ES-I3 (cell line): ENCODE data around the gene B3GAT1.
"Not testable (repeated sequence)": the region's sequence is repeated elsewhere in the genome, so short reads cannot be mapped to it uniquely, and the experiment has no call there.

ENCODE experiments used
- H3K36me3 ChIP-seq: 2 replicates; pipeline ENCODE4 v1.6.1; 2013; ENCODE audit warnings: mild to moderate bottlenecking, low read length, control low read depth, moderate library complexity; ENCODE audit not compliant: insufficient read depth
- H3K4me1 ChIP-seq: 2 replicates; pipeline ENCODE4 v1.6.1; 2013; ENCODE audit warnings: mild to moderate bottlenecking, control low read depth, low read length; ENCODE audit not compliant: insufficient read depth
- H3K9ac ChIP-seq: 2 replicates; pipeline ENCODE4 v1.6.1; 2013; ENCODE audit warnings: low read depth, mild to moderate bottlenecking, low read length, moderate library complexity
- H3K9me3 ChIP-seq: 2 replicates; pipeline ENCODE4 v1.6.1; 2013; ENCODE audit warnings: mild to moderate bottlenecking, low read length, moderate library complexity; ENCODE audit not compliant: control insufficient read depth, insufficient read depth

Gene B3GAT1

DNA sequence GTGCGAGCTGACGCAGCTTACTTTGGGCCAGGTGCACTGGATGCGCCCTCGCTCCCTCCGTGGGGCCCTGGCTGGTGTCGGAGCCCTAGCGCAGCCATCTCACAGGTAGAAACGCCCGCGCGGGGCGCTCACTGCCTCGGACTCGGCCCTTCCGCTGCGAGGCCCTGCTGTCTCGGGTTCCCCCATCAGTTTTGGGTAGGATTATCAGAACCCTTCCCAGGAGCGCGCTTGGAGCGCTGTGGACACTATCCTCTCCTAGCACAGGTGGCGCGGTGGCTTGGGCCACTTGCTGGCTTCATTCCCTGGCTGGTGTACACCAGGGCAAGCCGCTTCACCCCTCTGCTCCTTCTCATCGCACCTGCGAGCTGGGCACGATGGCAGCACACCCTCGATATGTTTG, 35.7 kb upstream of the B3GAT1 start:
- no peaks in the 10 kb centered on the region for H3K9me3 ChIP-seq
- no peaks in the 10 kb centered on the region for H3K36me3 ChIP-seq
- H3K9ac ChIP-seq, result no peak overlapping the region
- no peaks in the 10 kb centered on the region for H3K4me1 ChIP-seq

DNA sequence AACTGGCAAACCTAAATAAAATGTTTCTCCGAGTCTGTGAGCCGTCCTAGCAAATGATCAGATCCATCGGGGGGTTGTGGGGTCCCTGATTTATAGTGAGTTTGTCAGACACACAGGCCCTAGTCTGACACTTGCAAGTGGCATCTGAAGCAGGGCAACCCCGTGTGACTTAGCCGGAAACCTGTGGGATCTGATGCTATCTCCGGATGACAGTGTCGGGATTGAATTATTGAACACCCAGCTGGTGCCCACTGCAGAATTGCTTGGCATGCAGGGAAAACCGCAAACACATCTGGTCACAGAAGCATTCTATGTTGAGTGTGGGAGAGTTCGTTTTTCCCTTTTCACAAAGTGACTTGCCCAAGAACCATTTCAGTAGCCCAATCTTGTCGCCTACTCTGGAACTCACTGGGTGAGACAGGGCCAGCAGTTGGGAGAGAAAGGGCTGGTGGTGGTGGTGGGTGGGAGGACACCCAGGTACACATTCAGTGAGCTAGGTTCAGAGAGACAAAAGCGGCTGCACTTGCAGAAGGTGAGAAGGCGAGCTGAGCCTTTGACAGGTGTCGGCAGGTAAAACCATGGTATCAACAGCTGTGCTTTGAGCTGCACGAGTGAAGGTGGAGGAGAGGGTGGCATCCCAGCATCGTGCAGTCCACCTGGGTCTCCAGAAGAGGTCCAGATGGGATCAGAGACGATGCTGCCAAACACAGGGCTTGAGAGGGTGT, 33.7 kb upstream of the B3GAT1 start:
- Histone ChIP-seq H3K9ac (no peak overlapping the region), H3K36me3 (no peaks in the 10 kb centered on the region), H3K9me3 (no peaks in the 10 kb centered on the region), H3K4me1 (no peaks in the 10 kb centered on the region)

DNA sequence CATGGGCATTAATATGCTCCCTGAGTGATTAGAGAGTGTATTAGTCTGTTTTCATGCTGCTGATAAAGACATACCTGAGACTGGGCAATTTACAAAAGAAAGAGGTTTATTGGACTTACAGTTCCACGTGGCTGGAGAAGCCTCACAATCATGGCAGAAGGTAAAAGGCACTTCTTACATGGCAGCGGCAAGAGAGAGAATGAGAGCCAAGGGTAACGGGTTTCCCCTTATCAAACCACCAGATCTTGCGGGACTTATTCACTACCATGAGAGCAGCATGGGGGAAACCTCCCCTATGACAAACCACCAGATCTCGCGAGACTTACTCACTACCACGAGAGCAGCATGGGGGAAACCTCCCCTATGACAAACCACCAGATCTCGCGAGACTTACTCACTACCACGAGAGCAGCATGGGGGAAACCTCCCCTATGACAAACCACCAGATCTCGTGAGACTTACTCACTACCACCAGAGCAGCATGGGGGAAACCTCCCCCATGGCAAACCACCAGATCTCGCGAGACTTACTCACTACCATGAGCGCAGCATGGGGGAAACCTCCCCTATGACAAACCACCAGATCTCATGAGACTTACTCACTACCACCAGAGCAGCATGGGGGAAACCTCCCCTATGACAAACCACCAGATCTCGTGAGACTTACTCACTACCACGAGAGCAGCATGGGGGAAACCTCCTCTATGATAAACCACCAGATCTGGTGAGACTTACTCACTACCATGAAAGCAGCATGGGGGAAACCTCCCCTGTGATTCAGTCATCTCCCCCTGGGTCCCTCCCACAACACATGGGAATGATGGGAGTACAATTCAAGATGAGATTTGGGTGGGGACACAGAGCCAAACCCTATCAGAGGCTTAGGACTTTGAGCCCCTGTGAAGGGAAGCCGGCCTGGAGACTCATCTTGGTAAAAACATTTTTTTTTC, 32.4 kb upstream of the B3GAT1 start:
- H3K9me3 ChIP-seq, H3K9ac ChIP-seq, H3K4me1 ChIP-seq, H3K36me3 ChIP-seq: not testable (repeated sequence)

DNA sequence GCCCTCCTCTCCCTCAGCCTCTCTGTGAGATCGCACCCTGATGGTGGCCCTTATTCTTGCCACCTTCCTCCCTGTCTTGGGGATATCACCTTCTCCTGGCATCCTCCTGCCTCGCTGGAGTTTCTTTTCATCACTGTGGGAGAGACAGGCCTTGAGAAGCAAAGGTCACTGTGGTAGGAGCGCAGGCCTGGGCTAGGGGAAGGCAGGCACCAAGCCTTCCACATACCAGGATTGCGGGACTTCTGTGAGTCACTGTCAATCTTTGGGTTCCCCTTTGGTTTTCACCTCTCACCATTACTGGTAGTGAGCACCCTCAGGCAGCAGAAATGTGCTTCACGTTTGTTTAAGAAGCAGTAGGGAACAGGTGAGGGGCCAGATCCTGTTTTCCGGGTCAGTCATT, 31.2 kb upstream of the B3GAT1 start:
- Histone ChIP-seq H3K4me1 (no peaks in the 10 kb centered on the region), H3K36me3 (no peaks in the 10 kb centered on the region), H3K9ac (no peak overlapping the region), H3K9me3 (no peaks in the 10 kb centered on the region)

DNA sequence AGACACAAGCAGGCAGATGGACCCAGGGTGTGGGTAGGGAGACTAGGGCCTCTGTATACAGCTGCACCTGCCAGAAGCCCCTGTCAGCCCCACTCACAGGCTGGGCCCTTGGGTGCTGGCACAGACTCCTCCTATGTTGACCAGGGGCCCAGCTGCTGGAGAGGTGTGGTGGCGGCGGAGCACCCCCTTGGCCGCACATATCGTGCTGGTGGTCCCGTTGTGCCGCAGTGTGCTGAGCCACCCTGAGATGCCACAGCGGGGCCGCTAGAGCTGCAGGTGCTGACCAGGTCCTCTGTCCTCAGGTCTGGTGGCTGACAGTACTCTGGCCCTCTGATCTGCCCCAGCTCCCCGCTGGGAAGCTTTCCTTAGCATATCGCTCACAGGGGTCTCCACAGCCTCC, 30.2 kb upstream of the B3GAT1 start:
- Histone ChIP-seq H3K4me1 (no peaks in the 10 kb centered on the region), H3K36me3 (no peaks in the 10 kb centered on the region), H3K9me3 (no peaks in the 10 kb centered on the region)

DNA sequence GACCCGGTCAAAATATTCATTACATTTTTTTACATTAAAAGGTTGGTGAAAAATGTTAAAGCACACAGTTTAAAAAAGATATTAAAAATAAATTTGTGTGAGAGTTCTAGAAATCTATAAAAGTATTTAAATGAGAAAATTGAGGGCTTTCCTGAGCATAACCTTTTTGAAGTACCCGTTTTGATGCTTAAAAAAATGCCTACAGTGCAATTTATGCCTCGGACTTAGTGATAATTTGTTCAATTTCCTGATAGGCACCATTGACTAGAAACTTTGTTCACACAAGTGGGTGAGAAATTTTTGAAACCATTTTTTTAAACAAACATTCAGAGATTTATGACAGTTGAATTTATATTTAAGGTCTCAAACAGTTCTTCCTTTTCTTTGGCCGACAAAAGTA, 29.7 kb upstream of the B3GAT1 start:
- H3K9ac ChIP-seq, result no peak overlapping the region
- no peaks in the 10 kb centered on the region for H3K4me1 ChIP-seq
- no peaks in the 10 kb centered on the region for H3K9me3 ChIP-seq
- H3K36me3 ChIP-seq, result no peaks in the 10 kb centered on the region

More for the DNA sequence above, 30.2 kb upstream of the B3GAT1 start:
- no peak overlapping the region for H3K9ac ChIP-seq

DNA sequence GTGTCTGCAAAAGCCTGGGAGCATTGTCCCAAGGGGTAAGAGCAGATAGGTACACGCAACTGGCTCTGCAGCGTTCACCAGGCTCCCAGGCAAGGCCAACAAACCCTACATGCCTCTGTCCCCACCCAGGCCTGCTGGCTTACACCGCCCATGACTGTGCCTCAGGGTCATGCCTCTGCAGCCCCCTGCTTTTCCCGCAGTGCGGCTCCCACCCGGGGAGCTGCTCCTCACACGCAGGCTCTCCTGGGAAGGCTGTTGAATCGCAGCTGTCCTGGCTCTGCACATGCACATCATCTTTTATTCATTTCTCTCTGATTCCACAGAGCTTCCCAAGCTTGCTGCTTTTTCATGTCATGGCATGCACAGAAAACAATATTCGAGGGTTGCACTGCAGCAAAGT, 29.2 kb upstream of the B3GAT1 start:
- Histone ChIP-seq H3K9me3 (no peaks in the 10 kb centered on the region), H3K36me3 (no peaks in the 10 kb centered on the region), H3K9ac (no peak overlapping the region), H3K4me1 (no peaks in the 10 kb centered on the region)

DNA sequence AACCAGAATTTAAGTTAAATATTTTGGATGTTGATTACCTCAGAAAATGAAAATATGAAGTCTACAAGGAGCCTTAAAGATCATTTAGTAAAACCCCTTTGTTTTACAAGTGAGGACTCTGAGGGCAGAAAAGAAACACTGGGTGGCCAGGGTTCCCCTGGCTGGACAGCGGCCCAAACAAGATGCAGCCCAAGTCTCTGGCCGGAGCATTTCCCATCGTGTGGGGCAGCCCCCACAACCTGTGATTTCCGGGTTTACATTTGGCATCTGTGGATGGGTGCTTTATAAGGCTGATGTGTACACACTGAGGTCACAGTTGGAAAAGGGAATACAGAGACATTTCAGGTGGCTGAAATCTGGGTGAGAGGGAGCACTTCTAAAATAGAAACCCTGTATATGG, 28.8 kb upstream of the B3GAT1 start:
- Histone ChIP-seq H3K4me1 (no peaks in the 10 kb centered on the region), H3K36me3 (no peaks in the 10 kb centered on the region), H3K9ac (no peak overlapping the region), H3K9me3 (no peaks in the 10 kb centered on the region)

DNA sequence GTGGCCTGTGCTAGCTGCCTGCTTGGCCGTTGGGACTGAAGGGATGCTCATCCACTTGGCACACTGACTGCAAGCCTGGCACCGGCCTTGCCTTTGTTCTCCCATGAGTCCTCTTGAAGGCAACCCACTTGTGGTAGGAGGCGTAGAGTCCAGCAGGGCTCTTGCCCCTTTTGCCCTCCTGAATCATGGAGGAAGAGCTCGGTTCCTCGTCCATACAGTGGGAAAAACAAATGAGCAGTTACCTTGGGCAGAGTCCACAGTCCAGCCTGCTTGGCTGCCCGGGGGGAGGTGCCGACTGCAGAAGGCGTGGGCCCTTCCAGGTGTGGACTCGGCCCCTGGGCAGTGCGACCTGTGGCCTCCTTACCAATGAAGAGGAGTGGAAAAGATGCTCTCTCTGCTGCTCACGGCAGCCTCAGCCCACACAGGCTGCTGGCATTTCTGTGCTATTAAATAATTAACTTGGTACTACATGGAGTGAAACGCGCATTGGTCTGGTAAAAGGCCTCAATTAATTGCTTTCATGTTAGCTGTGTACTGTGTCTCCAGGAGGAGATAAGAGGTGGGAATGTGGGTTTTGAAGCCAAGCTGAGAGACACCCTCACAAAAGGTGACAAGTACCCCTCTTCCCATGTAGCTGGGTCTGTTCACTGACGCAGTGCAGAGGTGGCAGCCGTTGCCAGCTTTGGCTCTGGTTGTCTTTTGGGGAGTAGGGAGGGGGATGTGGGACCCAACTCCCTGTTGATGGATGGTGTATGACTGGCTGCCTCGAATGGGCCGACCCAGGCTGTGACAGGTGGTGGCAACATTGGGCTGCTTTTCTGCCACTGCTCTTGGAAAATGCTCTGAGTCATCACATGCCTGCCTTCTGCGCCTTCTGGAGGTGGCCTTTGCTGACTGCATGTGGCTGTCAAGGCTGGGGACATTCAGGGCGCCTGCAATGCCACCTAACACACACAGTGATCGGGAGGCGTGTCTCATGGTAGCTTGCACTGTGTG, 26.8 kb upstream of the B3GAT1 start:
- no peaks in the 10 kb centered on the region for H3K4me1 ChIP-seq
- H3K9me3 ChIP-seq, result no peaks in the 10 kb centered on the region
- no peak overlapping the region for H3K9ac ChIP-seq
- no peaks in the 10 kb centered on the region for H3K36me3 ChIP-seq

DNA sequence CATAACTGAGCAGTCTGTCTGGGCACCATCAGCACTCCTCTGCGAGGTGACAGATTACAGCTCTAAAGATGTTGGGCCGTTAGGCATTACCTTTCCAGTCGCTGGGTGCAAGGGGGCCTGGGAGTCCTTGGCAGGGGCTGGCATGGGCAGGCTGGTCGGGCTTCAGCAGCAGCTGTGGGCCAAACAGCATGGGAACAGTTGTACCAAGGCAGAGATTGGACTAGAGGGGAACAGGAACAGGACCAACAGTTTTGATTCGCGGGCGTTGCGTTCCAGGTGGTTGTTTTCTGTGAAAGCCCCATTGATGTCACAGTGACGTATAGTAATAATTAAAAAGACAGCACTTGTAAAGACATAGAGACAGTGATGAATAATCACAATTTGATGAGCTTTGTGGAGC, 25.8 kb upstream of the B3GAT1 start:
- Histone ChIP-seq H3K4me1 (no peaks in the 10 kb centered on the region), H3K9ac (no peak overlapping the region), H3K36me3 (no peaks in the 10 kb centered on the region), H3K9me3 (no peaks in the 10 kb centered on the region)

DNA sequence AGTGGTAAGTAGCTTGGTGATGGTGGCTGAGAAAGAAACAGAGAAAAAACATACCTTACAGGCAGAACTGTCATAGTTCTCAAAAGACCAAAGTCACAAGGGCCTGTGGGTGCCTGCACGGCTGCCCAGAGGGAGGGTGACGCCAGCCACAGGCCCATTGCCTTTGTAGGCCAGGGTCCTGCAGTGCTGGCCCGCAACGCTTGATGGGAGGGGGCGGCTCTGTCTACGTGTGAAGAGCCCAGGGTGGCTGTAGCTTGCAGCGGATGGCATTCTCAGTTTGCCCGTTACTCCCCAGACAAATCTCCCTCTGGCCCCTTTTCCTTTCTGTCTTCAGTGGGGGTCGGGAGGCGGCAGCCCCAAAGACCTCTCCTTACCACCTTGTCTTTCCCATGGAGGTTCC, 24.7 kb upstream of the B3GAT1 start:
- no peaks in the 10 kb centered on the region for H3K4me1 ChIP-seq
- no peaks in the 10 kb centered on the region for H3K9me3 ChIP-seq
- H3K36me3 ChIP-seq, result no peaks in the 10 kb centered on the region
- no peak overlapping the region for H3K9ac ChIP-seq

DNA sequence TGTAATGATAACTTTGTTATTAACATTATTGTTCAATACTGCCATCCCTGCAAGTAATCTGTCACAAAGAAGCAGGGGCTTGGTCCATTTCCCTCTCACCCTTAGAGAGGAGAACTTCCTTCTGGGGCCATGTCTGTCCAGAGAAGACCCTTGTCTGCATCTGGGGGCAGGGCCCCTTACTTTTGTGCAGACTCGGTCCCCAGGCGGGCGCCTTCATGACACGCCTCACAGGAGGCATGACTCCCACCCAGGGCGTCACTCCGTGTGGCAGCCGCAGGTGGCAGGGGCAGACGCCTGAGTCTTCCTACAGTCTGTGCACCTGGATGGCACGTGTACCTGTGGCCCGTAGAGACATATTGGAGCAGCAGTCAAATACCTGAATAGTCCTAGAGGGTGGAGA, 21.8 kb upstream of the B3GAT1 start:
- Histone ChIP-seq H3K36me3 (no peaks in the 10 kb centered on the region), H3K9me3 (peaks cover 6% of the 10 kb centered on the region), H3K9ac (no peak overlapping the region), H3K4me1 (no peaks in the 10 kb centered on the region)

DNA sequence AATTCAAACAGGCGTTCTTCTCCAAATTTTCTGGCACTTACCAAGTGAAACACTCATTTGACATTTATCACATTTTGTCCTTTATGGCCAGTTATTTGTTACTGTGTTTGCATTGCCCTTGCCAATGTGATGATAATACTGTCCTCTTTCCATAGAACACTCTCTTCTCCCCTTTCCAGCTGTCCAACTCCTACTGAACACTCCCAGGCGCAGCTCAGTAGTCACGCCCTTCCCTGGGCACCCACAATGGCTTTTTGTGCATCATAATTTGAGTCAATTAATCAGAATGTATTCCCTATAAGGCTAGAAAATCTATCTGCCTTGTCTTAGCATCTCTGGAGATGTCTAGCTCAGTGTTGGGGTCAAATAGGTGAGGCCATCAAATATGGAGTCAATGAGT, 21.2 kb upstream of the B3GAT1 start:
- H3K9ac ChIP-seq, result no peak overlapping the region
- no peaks in the 10 kb centered on the region for H3K4me1 ChIP-seq
- H3K9me3 ChIP-seq, result peaks cover 6% of the 10 kb centered on the region
- no peaks in the 10 kb centered on the region for H3K36me3 ChIP-seq

DNA sequence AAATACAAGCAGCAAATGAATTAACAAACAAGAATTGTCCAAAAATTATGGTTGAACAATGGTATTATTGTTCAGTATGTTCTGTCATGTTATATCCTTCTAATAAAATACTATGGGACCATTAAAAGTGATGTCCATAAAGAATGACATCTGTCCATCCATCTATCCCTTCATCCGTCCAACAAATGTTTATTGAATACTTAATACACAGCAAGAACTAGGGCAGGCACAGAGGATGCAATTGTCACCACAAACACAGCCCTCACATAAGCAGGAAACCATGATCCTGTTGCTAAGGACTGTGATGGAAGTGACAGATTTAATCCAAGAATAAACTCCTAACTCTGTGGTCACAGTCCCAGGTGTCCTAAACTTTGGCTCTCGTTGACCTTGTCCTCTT, 20.7 kb upstream of the B3GAT1 start:
- Histone ChIP-seq H3K9me3 (peaks cover 6% of the 10 kb centered on the region), H3K4me1 (no peaks in the 10 kb centered on the region), H3K9ac (no peak overlapping the region), H3K36me3 (no peaks in the 10 kb centered on the region)
